HG03108 (cell line): ENCODE data around the gene GORASP1.
A peak's percentile ranks its signal among the peaks of the same experiment; 100 is the strongest.

Source experiments
- ATAC-seq: cut with Tn5 transposase; IDR thresholded peaks from one replicate; pipeline ENCODE4 v1.9.1; 2021; ENCODE audit warnings: moderate library complexity; ENCODE audit not compliant: unreplicated experiment

The GORASP1 gene

DNA sequence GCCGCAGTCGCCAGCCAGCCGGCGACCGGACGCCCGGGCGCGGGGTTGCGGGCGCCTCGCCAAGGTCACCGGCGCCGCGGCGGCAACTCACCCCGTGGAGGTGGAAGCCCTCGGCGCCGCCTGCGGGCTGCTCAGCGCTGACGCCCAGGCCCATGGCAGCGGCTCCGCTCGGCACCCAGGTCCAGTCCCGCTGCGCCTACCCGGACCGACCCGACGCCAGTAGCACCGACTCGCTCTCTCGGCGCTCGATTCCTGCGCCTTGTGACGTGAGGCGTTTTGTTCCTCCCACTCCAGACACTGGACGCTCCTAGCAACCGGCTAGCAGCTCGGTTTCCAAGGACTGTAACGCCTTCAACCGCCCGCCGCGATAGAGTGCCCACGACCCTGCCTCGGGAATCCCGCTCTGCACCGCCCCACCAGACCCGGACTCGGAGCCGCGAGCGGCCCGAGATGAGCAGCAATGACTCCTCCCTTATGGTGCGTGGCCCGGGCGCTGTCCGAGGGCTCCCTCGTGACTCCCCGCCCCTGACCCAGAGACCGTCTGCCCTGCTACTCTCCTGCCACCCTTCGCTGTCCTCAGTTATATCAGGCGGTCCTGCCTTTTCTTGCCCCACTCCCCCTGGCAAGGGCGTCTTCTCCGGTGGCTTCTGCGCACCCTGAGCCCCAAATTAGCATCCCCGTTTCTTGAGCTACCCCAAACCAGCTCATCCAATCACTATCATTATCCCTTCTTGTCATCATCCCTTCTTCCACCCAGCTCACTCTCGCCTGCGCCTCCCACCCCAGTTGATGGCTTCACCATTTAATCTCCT, at the start of gene GORASP1, which contains the start of gene TTC21A:
GORASP1 (minus strand) TSS at position 240 of the 812 bp plus-strand sequence; CDS start at position 154, 86 bp downstream.
TTC21A (plus strand) TSS at position 293 of the 812 bp plus-strand sequence; CDS start at position 451, 158 bp downstream.
- peak; percentile 53 for ATAC-seq

DNA sequence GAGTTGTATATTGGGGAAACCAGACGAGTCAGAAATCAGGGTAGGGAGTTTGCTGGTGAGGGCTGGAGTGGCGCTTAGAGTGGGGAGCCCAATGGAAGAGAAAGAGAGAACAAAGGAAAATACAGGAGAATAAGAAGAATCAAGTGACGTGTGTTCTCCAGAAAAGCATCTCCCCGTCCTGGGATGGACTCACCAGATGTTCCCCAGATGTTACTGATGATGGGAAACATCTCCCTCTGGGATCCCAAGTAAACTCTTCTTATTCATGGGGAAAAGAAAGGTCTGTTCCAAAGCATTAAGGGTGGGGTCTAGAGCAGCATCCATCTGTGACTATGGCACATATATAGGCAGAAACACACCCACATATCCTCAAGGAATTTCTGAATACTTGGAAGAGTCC, 49.0 kb upstream of the GORASP1 start:
- no peak for ATAC-seq

DNA sequence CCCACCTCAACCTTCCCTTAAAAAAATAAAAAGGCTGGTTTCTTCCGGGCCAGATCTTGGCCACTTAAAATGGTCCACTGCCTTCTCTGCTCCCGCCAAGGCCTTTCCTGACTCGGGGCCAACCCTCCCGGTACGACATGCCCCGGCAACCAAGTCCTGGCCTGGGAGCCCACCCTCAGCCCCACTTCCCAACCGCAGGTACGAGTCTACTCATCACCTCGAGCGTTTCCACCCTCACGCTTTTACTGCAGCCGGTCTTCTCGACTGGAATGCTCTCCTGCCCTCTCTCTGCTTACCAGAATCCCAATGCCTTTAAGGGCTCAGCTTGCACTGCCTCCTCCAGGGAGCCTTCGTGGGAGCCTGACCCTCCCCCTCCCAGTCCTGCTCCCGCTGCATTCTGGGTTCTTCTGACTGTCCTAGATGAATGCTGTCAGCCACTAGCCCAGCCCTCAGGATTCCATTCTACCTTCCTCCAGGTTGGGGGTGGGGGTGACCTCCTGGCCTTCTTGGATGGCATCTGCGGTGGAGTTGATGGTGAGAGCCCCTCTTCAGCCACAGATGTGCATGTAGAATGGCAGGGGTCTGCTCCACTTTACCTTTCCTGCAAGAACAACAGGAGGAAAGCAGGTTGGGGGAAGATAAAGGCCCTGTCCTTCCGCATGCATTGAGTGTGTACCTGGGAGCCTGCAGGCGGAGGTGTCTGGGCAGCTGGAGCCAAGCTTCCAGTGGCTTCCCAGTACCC, 47.0 kb upstream of the GORASP1 start:
- ATAC-seq = no peak

DNA sequence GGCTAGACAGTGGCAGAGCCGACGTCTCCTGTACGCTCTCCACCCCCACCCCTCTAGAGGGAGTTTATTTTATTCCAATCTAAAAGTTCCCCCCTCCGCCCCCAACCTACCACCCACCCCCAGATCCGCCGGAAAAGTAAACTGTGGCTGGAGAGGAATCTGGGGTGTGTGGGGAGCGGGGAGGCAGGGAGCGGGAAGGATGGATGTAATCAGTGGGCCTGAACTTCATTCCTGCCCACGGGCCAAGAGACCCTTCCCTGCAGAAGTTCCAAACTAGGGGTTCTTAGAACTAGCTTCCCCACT, 46.5 kb upstream of the GORASP1 start:
- ATAC-seq = no peak

DNA sequence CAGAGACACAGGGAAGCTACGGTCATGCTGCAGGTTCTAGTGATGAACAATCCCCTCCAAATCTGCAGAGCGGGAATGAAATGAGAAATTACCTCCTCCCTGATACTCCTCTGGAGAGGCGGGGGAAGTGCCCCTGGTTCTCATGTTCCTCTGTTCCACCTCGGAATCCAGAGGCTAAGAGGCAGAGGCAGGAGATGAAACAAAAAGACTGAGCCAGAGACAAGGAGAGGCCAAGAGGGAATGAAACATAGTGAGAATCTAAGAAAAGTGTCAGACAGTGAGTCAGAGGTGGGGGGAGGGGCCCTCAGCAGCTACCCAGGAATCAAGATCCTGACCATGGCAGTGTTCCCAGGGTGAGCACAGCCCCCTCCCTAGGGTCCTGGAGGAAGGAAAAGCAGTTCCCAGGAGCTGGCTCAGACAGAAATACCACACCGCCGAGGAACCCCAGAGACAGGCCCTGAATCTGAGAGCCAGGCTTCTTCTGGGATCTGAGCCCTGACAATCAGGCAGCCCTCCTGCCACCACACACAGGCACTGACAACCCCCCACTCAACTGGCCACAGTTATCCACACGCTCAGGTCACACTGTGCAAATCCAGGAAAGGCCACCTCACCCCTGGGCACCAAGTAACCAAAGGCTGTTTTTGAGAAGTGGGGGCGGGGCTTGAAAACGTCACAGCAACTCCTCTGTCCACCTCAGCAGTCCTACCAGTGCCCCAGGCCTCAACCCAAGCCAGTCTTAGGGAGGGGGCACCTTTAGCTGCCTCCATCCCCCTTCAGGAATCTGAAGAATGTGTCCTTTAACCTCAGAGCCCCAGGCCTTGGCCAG, 43.6 kb upstream of the GORASP1 start:
- ATAC-seq = no peak

DNA sequence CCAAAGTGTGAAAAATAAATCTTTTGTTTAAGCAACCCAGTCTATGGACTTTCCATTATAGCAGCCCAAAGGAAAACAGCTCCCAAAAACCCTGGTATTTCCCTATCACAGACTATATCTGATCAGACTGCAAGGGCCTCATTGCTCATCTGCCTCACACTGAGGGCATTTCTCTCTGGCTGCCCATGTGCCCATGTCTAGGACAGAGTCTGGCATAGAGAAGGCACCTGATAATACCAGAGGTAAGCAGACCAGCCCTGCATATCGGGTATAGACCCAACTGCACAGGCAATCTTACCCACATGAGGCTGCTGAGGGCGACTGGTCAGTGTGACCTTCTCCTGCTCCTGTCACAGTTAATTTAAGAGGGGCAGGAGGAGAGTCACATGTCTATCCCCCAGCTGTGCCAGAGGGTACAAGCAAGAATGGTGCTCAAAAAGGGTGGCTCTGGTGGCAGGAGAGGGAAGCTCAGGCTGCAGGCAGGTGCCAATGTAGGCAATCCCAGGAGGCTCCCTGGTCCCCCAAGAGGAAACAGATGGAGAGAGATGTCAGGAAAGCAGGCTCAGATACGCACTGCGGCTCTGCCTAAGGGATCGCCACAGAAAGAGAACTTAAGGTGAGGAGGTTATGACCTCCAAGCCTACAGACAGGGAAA, 42.8 kb upstream of the GORASP1 start:
- no peak for ATAC-seq

DNA sequence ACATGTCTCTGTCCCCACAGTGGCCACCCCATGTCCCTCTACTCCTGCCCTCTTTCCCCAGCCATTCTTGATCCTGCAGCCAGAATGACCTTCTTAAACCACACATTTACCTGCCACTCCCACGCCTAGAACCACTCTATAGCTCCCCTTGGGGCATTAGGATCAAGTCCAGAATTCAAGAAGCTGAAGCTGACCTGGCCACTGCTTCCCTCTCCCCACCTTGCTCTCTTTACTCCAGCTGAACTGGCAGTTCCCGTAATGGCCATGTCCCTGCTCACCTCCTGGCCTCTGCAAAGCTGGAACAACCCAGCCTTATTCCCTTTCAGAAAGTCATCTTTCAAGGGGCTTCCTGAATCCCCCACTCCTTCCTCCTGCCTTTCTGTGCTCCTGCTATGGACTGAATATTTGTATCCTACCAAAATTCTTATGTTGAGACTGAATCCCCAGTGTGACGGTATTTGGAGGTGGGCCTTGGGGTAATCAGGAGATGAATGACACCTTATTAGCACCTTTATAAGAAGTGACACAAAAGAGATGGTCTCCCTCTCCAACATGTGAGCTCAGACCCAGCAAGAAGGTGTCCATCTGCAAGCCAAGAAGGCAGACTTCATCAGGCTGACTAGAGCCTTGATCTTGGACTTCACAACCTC, 42.2 kb upstream of the GORASP1 start:
- ATAC-seq = no peak

DNA sequence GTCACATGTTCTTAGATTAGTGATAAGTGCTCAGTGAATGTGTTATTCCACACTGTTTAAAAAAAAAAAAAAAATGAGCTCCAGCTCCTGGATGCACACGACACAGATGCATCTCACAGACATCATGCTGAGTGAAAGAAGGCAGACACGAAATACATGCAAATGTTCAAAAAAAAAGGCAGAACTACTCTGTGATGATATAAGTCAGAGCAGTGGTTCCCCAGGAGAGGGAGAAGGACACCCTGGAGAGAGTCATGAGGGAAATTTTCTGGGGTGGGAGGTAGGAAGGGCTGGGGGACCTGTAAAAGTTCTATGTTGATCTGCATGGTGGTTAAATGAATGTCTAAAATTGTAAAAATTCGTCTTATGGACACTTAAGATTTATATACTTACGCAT, 41.6 kb upstream of the GORASP1 start:
- no peak for ATAC-seq

DNA sequence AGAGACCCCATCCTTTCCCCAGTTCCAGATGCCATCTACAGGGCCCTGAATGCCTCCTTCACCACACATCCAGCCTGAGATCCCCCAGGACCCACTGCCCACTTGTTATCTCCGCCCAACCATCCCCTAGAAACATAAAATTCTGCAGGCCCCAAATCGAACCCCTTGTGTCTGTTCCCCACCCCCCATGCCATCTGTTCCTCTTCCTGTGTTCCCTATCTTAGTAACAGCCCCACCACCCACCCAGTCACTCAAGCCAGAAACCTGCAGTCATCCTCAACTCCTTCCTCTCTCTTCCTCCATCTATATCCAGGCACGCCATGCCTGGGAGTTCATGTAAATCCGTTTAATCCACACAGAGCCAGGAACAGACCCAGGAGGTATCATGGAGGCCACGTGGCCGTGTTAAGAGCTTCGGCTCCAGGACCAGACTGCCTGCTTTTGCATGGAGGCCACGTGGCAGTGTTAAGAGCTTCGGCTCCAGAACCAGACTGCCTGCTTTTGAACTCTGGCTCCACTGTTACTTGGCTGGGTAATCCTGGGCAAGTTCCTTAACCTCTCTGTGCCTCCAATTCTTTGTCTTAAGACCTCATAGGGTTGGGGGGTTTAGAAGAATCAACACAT, 41.1 kb upstream of the GORASP1 start:
- no peak for ATAC-seq

DNA sequence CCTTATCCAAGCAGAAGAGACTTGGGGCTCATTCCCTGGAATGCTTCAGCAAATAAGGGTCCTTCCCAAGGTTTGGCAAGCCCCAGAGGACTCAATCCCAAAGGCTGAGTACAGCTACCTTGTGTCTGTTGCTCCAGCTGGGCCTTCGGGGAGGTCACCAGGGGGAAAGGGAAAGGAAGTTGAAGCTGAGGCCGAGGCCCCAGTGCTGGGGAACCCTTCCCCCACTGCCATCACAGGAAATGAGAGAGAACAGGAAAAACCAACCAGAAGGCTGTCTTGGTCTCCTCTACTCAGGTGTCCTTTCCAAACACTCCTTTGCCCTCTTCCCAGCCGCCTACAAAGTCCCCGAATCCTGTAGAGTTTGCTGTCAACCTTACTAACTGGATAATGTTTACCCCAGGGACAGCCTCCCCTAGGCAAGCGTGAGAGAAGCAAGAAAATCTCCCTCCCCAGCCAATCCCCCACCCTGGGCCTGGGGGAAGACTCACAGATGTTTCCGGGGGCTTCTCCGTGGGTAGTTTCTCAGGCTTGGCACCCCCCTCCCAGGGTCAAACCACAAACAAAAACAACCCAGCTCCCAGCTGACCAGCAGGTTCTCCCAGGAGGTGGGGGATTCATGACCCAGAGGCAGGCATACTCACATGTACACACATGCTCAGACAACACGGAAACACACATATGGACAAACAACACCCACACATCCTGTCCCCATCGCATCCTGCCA, 40.4 kb upstream of the GORASP1 start:
- peak; percentile 30 for ATAC-seq

DNA sequence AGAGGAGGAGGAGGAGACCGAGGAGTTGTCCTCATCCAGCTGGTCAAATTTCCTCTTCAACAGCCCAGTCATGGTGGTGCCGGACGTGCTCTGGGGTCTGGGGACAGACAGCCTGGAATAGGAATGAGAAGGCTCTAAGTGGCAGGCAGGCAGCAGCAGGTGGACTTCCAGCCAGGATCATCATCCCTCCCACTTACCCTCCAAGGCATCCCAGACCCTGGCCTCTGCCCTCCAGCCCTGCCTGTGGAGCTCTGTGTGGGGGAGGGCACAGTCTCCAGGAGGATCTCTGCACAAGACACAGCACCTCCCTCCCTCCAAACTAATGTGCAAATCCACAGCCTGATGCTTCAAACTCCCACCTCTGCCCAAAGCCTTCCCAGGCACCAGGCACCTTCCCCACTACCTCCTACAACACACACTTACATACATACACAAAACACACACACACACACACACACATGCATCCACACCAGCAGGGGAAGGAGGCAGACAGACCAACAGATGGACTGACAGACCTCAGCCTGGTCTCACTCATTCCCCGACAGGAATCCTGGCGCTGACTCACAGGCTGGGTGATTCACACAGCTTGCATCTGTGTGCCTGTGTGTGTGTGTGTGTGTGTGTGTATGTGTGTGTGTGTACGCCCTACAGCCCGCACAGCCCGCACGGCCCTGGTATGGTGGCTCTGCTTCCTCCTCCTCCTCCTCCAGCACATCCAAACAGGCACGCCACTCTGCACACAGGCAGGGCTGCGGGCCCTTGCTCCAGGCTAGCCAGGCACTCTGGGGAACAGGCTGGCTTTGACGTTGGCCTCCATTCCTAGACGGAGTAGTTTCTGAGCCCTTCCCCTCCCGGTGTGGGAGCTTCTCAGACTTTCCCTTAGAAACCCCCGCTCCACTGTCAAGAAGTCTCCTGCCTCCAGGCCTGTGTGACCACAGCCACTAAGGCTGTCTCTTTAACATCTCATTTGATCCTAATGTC, 39.5 kb upstream of the GORASP1 start:
- no peak for ATAC-seq

DNA sequence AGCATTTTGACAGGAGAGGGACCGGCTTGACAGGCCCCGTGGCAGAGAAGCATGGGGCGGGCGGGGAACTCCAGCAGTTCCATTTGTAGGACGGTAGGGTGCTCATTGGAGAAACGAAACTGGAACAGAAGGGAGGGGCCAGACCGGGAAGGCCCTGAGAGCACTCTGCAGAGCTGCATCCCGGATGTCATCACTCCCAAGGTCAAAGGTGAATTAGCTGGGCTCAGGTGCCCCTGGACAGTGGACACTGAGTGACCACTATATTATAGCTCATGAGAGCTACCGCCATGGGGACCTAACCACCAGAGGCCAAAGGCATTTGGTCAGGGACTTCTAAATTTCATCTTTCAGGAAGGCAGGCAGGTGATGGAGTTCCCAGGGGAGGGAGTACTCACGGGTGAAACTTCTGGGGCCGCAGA, 38.7 kb upstream of the GORASP1 start:
- ATAC-seq = no peak

DNA sequence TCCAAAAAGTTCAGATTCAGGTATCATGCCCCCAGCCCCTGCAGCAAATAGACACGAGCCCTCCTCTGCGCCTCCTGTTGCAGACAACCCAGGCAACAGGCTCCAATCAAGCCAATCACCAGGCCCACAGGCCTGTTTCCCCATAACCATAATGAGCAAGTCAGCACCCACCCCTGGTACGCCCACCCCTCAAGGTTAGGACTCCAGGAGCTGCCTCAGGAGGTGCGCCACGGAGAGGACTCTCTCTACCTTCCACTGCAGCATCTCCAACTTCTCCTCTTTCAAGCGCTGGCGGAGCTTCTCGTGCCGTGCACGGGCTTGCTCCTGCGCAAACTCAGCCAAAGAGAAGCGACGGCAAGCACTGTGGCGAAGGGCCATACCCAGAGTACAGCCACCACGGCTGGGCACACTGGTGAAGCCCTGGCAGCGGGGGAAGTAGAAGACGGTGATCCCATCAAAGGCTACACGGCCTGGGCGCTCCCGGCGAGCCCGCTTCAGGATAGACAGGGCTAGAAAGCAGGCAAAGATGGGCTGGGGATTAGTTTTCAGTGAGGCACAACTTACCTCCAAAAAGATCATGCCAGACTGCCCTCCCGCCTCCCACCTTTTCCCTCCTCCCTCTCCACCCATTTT, 37.4 kb upstream of the GORASP1 start:
- no peak for ATAC-seq

DNA sequence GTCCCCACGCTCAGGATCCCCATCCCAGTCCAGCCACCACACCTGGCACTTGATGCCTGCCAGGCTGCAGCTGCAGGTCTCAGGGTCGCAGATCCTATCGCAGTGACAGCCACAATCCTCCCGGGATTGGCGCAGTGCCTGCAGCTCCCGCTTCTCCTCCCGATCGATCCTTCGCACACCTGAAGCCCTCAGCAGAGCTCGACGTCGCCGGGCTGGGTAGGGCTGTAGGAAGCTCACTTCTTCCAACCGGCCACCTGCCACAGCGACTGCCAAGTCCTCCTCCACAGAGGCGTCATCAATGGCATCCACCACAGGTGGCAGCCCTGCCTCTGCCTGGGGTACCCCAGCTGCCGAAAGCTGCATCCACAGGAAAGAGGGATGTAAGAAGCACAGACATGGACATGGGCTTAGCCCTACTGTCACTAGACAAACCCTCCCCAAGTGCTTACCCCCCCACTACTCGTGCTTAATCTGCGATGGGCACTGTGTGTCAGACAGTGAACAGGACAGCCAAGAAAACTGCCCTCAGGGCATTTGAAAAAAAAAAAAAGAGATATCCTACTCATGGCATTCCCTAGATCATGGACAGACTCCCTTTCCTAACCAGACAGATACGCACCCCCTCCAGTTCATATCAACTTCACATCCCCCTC, 36.8 kb upstream of the GORASP1 start:
- no peak for ATAC-seq

DNA sequence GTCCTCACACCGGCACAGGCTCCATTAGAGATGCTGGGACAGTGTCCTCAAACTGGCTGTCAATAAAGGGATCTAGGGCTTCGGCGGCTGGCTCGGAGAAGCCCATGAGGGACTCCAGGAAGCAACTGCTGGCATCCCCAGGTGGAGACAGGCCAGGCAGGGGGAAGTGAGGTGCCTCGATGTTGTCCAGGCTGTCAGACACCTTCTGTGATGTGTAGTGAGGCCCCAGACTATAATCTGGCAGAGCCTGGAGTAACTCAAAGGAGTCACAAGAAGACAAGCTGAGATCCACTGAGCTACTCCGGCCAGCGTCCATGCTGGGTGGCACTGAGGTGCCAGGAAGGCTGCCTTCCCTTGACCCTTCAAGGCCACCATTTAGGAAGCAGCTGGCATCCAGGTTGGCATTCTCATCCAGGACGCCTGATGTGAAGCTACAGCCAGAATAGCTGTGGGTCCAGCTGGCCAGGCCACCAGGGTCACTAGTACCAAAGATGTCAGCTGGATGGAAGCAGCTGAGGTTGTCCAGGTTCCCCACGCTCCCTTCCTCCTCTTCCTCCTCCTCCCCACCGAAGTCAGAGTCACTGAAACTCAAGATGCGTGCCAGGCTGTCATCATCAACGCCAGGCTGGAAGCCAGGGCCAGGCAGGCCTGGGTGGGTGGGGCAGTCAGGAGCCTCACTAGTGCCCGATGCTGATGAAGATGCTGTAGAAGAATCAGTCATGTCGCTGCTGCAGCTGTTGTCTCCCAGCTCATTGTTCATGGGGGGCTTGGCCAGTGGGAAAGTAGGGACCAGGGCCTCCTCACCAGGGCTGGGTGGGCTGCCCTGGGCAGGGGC, 35.8 kb upstream of the GORASP1 start:
- no peak for ATAC-seq

DNA sequence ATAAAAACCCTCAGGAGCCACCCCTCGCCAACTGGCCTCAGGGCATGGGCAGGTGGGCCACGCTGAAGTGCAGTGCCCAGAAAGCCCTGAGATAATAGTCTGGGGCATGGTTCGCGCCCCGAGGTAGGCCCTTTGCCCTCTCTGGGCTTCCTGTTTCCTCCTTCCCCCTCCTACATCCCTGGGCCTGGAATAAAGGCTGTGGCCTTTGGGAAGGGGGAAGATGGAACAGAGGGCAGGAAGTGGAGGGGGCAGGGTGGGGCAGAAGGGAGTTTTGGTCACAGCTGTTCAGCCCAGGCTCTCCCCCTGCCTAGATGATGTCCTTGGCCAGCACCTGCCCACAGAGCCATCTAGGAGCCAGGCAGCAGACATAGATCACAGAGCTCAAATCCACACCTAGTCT, 34.6 kb upstream of the GORASP1 start:
- no peak for ATAC-seq
